ENCODE data around the gene CCDC88B.

DNA sequence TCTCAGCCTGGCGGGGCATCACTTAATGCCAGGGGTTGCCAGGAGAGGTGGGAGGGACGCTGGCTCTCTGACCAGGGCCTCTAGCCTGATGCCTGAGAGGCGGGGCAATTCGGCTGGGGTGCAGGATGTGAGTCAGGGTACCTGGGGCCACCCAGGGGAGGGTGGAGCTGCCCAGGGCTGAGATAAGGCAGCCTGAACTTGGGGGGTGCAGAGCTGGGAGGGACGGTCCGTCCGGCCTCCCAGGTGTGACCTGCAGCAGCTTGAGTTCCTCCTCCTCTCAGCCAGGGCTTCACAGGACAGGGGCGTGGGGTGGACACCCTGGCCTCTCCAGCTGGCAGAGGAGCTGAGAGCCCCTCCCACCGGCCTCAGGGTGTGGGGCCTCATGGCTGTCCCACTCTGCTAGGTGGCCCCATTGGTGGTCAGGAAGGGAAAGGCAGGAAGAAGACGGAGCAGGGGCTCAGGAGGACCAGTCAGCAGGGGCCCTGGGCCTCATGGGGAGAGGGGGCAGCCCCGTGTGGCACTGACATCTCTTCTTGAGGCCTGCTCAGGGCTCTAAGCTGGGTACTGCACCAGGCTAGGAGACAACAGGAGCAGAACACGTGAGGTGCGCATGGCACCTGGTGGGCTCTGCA is 18.0 kb downstream of the CCDC88B start:
- TF ChIP-seq TAF1 (IDR thresholded peaks at IDR 0.05; ENCODE audit: low read depth), result no peak
- no peak for TF ChIP-seq RAD21 (conservative IDR thresholded peaks at IDR 0.05)
- no peak for TF ChIP-seq EZH2 (IDR thresholded peaks at IDR 0.05; ENCODE audit: borderline replicate concordance, insufficient read depth, low read length, poor library complexity, severe bottlenecking)
- TF ChIP-seq CTCF (IDR thresholded peaks at IDR 0.05; ENCODE audit: poor library complexity, severe bottlenecking), result no peak
- TF ChIP-seq EP300 (conservative IDR thresholded peaks at IDR 0.05; ENCODE audit: poor library complexity, severe bottlenecking), result no peak
- no peak for TF ChIP-seq POLR2AphosphoS5 (IDR thresholded peaks at IDR 0.05)

Data from neural cell (in vitro differentiated cells).